ENCODE results near the gene CPA2. TPM values are rescaled to one million over a fixed set of nuclear protein-coding genes. Genes with fewer than 3 reads are reported as not detected.

CPA2 gene
- total RNA-seq, 4 donors from 2014 or later = not detected

DNA sequence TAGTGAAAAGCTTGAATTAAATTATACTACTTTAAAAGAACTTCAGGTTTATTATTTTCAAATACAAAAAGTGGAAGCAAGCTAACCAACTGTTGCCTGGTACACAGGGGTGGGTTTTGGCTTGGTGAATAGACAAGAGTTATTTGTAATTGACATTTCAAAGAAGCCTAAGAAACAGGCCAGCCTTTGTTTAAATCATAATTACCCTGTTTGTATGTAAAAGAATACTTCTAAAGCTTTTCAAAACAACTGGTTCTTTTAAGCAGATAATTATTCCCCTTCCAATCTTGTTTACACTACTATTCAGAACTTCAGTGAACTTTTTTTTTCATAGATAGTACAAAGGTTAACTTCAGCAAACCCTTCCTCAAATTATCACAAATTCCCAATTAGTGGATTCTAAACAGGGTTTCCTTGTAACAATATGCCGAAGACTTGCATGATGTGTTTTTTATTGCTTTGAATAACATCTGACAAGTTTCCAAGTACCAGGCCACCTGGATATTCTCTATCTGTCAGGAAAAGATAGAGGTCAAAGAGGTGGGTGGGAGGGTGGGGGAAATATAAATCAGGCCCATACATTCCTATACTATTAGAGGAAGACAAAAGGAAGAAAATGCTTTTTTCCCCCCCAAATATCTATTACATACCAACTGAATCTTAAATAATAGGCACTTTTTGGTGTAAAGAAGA is 38.6 kb upstream of the CPA2 start:
- TF ChIP-seq, protein P1, sequence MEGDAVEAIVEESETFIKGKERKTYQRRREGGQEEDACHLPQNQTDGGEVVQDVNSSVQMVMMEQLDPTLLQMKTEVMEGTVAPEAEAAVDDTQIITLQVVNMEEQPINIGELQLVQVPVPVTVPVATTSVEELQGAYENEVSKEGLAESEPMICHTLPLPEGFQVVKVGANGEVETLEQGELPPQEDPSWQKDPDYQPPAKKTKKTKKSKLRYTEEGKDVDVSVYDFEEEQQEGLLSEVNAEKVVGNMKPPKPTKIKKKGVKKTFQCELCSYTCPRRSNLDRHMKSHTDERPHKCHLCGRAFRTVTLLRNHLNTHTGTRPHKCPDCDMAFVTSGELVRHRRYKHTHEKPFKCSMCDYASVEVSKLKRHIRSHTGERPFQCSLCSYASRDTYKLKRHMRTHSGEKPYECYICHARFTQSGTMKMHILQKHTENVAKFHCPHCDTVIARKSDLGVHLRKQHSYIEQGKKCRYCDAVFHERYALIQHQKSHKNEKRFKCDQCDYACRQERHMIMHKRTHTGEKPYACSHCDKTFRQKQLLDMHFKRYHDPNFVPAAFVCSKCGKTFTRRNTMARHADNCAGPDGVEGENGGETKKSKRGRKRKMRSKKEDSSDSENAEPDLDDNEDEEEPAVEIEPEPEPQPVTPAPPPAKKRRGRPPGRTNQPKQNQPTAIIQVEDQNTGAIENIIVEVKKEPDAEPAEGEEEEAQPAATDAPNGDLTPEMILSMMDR (IDR thresholded peaks at IDR 0.05; ENCODE audit: low read depth) = no peak

DNA sequence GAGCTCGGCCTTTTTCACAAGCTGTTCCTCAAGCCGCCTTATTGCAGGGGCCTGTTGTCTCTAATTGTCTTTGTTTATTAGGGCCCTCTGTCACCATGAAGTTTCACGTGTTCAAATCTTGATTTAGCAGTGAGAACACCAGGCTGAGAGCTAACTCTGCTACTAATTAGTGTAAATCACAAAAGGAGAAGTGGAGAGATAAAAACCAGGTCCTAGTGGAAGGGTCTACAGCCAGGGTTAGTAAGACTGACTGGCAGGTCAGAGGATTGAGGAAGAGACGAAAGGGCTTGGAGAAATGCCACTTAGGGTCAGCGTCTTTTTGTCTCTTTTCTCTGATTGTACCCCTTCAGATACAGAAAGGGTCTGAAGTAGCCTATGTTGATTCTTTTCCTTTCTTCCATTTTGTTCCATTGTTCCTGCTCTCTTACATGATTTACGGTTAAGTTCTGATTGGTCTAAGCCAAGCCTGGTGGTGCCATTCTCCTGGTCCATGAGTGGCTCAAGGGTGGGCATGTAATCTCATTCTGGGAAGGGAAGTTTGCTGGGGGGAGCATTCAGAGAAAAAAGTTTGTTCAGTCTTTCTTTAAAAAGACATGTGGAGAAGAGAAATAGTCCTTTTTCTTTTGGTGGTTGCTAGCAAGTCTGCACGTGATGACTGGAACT is 37.7 kb upstream of the CPA2 start:
- TF ChIP-seq, protein P1 (IDR thresholded peaks at IDR 0.05; ENCODE audit: low read depth) = no peak

DNA sequence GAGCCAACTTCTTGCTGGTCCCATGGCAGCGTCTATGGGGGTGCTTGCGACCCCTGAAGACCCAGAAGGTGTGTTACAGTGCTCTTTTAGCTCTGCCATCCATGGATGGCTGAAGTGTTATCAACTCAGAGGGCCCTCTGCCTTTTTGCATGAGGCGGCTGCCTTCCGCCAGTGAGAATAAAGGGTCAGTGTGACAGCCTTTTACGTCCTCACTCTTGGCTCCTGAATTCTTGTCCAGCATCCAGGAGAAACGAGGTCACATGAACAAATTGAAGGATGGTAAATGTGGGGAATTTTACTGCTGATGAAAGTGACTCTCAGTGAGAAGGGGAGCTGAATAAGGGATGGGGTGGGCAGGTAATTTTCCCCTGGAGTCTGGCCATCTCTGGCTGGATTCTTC is 34.9 kb upstream of the CPA2 start:
- TF ChIP-seq, protein P1 (IDR thresholded peaks at IDR 0.05; ENCODE audit: low read depth) = no peak

DNA sequence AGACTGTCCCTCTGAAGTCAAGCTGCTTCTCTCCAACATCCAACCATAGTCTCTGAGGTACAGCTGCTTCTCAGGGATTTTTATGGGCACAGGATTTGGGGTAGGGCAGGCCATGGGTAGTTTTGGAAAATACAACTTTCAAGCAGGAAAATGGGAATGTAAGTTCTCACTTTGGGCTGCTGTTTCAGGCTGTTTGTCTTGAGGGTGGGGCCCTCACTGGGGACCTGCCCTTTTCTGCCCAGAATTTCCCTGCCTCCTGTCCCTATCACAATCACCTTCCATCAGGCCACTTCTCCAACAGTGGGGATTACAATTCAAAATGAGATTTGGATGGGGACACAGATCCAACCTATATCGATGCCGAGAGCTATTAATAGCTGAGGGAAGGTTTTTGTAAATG is 34.5 kb upstream of the CPA2 start:
- TF ChIP-seq, protein P1 (IDR thresholded peaks at IDR 0.05; ENCODE audit: low read depth) = no peak

DNA sequence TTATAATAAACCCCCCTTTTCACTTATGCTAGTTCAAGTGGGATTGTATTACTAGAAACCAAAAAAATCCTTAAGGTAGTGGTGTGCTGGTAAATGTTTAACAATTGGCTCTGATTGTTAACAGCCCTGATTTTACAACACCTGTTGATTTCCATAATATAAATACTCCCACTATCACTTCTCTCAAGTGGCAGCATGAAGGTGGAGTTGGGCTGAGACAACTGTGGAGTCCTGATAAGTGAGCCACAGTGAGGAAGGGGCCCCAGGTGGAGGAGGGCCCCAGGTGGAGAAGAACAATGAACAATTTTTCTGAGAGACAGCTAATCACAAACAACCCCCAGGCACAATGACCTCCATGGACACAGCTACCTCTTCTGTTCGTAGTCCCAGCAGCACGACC is 32.6 kb upstream of the CPA2 start:
- TF ChIP-seq, protein P1 (IDR thresholded peaks at IDR 0.05; ENCODE audit: low read depth) = no peak

DNA sequence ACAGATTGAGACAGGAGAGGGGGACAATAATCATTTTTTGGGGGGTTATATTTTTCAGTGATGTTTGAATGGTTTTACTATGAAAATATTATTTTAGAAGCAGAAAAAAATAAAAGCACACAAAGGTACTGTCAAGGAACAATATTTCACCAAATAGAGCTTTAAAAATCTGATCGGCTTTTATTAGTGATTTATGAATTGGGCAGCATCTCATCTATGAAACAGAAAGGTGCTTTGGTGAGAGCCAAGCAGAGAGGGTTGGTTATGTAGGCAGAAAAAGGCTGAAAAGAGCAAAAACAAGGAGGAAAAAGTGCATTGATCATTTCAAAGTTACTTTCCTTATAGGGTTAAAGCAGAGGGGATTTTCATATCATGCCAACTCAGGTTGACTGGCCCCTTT is 26.4 kb upstream of the CPA2 start:
- TF ChIP-seq, protein P1 (IDR thresholded peaks at IDR 0.05; ENCODE audit: low read depth) = no peak

DNA sequence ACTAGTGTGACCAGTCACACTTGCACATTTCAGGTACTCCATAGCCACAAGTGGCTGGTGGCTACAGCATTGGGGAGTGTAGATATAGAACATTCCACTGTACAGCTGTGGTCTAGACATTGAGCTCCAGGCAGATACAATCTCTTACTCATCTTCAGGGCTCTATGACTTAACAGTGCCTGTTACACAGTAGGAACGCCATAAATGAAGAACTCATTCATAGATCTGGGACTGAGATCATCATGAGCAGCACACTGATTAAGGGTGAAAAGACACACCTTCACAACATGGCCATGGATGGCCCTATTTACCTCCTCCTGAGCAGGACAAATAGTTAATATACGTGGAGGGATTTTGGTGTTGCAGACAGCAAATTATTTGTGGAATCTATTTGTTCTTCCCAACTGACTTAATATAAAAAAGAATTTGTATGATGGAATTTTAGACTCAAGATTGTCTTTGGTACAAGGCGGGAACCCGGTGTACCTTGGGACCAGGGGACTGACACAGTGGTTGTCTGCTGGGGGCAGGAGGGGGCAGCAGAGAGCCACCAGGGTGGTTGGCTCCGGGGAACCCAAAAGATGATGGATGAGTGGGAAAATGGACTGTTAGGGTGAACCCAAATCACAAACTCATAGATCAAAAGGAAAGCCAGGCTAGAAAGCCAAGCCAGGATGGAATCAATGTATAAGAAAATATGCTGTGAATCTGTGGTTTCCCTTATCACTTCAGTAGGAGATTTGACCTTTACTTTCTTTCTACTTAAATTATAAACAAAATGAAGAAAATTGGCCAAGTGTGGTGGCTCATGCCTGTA is 24.3 kb upstream of the CPA2 start:
- TF ChIP-seq, protein P1 (IDR thresholded peaks at IDR 0.05; ENCODE audit: low read depth) = no peak
